IPS-NIHi11 (cell line): ENCODE data around the gene EGFR.

Experiments used
- DNase-seq: peaks from one replicate; pipeline ENCODE4 v3.0.0; 2012; ENCODE audit warnings: mixed read lengths, low spot score

EGFR gene

GRCh38 chr7:55101359-55101758 lies 82.5 kb downstream of the EGFR start:
- no peak for DNase-seq

GRCh38 chr7:55104123-55104522 lies 85.3 kb downstream of the EGFR start:
- DNase-seq, result no peak

GRCh38 chr7:55104712-55105433 lies 86.1 kb downstream of the EGFR start:
- DNase-seq, result no peak

GRCh38 chr7:55105952-55106351 lies 87.1 kb downstream of the EGFR start:
- no peak for DNase-seq

- no peak for DNase-seq
Observed at GRCh38 chr7:55107946-55108345, 89.1 kb downstream of the EGFR start.

GRCh38 chr7:55108401-55108800 lies 89.6 kb downstream of the EGFR start:
- no peak for DNase-seq

DNA sequence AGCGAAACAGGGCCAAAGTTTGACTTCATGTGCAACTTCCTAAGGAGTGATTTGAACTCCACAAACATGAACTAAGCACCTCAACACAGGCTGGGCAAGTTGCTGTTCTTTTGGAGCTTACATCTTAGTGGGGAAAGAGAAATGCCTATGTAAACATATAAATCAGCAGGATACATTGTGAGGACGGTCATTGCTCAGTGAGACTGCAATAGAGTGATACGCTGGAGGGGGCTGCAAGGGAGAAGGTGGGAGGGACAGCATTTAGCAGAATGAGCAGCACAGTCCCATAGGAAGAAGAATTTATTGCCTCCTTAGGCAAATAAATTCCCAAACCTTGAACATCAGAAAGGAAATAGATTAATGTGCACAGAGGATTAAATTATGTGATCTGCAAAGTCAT lies 90.0 kb downstream of the EGFR start:
- DNase-seq, result no peak

GRCh38 chr7:55109404-55110167 lies 90.8 kb downstream of the EGFR start:
- DNase-seq, result no peak

- DNase-seq, result no peak
Observed at GRCh38 chr7:55110282-55110992, 91.6 kb downstream of the EGFR start.

- DNase-seq, result no peak
Observed at GRCh38 chr7:55110993-55111361, 92.2 kb downstream of the EGFR start.

GRCh38 chr7:55112056-55112455 lies 93.2 kb downstream of the EGFR start:
- no peak for DNase-seq

- no peak for DNase-seq
Observed at GRCh38 chr7:55113760-55114540, 95.1 kb downstream of the EGFR start.

- DNase-seq, result no peak
Observed at GRCh38 chr7:55117286-55117685, 98.5 kb downstream of the EGFR start.

DNA sequence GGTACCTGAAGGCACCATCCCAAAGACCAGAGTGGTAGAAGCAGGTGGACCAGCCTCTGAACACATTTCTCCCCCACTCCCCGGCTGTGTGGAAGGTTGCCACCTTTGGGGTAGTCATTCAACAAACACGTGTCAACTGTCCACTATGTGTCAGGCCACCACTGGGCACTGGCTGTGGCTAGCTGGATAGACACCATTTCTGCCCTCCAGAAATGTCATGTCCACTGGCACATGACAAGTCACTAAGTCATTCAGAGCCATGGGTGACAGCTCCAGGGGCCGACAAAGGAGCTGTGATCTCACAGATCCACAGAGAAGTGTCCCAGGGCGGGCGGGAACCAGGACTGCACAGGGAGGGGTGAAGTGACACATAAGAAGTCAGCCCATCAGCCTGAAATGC lies 99.6 kb downstream of the EGFR start:
- DNase-seq, result no peak

GRCh38 chr7:55119571-55119970 lies 100.8 kb downstream of the EGFR start:
- no peak for DNase-seq

- no peak for DNase-seq
Observed at GRCh38 chr7:55120074-55120473, 101.3 kb downstream of the EGFR start.

- DNase-seq, result no peak
Observed at GRCh38 chr7:55120501-55121198, 101.8 kb downstream of the EGFR start.

DNA sequence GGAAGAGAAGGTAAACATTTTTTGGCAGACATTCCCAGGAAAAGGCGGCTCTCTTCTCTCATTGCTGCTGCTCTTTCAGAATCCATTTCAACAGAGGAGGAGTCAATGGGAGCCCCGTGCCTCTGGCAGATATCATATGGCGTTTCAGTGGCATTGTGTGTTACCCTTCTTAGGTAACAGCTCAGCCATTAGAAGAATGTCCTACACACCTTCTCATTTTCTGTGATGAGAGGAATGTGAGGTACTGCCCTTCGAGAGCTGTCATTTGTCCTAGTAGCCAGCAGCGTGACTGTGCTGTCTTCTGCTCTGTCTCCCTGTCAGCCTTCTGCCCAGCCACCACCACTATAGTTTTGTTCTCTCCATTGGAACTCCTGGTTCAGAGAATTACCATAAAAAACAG lies 102.4 kb downstream of the EGFR start:
- no peak for DNase-seq

DNA sequence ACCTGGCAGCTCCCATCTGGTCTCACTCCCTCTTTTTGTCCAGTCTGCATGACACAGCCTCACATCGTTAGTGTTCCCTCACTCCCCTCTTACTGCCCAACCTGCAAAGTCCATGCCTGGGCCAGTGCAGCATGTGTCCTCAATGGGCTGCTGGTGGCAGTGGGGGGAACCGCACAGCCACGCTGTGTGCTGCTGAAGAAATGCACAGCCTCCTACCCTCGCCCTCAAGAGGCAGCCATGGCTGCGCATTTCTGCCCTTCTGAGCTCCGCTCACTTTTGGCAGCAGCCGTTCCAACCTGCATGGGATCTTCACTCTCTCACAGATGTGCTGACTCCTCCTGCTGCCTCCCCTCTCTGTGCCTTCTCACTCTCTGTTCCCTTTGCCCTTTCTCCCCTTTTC lies 103.4 kb downstream of the EGFR start:
- no peak for DNase-seq

GRCh38 chr7:55124989-55125875 lies 106.4 kb downstream of the EGFR start:
- no peak for DNase-seq

DNA sequence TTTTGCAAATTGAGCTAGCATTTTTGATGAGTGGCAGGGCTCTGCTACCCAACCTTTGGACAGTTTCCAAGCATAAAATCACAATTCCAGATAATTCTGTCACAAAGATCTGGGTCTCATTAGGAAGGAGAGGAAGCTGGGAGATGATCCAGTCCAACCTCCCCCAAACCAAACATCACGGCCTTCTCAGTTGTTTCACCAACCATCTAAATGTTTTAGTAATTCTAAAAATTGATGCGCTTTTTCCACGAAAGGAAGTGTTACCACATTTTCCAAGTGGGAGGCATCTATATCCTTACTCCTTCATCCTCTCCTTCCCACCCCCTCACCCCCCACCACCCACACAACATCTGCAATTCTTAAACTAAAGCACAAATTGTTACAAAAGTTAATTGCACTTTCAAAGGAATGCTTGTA lies 108.3 kb downstream of the EGFR start:
- DNase-seq, result no peak
